ENCODE results near the gene RABGAP1L. TPM values are rescaled to one million over a fixed set of nuclear protein-coding genes. Genes with fewer than 3 reads are reported as not detected.

RABGAP1L gene
- total and polyA plus RNA-seq, 10 of the 15 experiments (the other 5 are each of a cell fraction or from before 2014, with no cell fraction given) = 5.8 to 194 (median 113) TPM

DNA sequence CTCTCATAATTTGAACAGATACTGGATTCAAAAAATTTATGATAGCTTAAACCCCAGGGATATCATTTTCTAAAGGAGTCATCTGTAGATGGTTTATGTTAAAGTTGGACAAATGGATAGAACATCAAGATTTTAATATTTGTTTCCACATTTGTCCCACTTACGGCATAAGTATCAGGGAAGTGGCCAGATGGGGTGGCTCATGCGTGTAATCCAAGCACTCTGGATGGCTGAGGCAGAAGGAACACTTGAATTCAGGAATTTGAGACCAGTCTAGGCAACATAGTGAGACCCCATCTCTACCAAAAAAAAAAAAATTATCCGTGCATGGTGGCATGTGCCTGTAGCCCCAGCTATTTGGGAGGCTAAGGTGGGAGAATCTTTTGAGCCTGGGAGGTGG lies 517.5 kb downstream of the RABGAP1L start:
- H4K20me1 ChIP-seq (ENCODE audit: control insufficient read depth, insufficient read depth) = no peaks in the 10 kb centered on the region
- no TSS peak for BruUV-seq (replicated peaks)
- intact Hi-C loops (cut with micrococcal nuclease; ENCODE audit: unreplicated experiment) (no loop called here), in situ Hi-C loops (cut with MboI) (no loop called here)
- no peaks in the 10 kb centered on the region; a peak in 1 of 4 replicates for H3K36me3 ChIP-seq (ENCODE audit: control insufficient read depth in 2 of 2, insufficient read depth in 2 of 2, low read length in 1 of 2)
- no peaks in the 10 kb centered on the region for H3K4me1 ChIP-seq (ENCODE audit: control insufficient read depth, insufficient read depth, low read length)
- no peaks in the 10 kb centered on the region for H3K79me2 ChIP-seq (ENCODE audit: control insufficient read depth, insufficient read depth, low read length)
- no peak overlapping the region for H3K27ac ChIP-seq (ENCODE audit: control insufficient read depth, insufficient read depth)
- CTCF ChIA-PET = interaction anchor here (1.0 kb wide), 1 partner anchor 18 kb away, joined by 3 read pairs; no protein-coding TSS in a partner anchor
- POLR2A ChIA-PET = no interaction called here
- no peak overlapping the region for H3K9ac ChIP-seq (ENCODE audit: control insufficient read depth, insufficient read depth, low read length)
- SMC1A ChIA-PET (ENCODE audit: uncharacterized antibody, unreplicated experiment) = no interaction called here
- H3K4me3 ChIP-seq = no peak overlapping the region
- DNase-seq (ENCODE audit: low read depth, low spot score) (no peak), ATAC-seq (no peak), FAIRE-seq (no peak)
- TF ChIP-seq NFYB (IDR thresholded peaks at IDR 0.05; ENCODE audit: insufficient read depth, low read depth, low read length) (no peak), CREM (IDR thresholded peaks at IDR 0.05; ENCODE audit: low read depth) (no peak), RELA (IDR thresholded peaks at IDR 0.05; ENCODE audit: borderline replicate concordance, partially characterized antibody) (no peak), ZSCAN29 (IDR thresholded peaks at IDR 0.05) (no peak), IKZF2 (IDR thresholded peaks at IDR 0.05) (no peak), RCOR1 (conservative IDR thresholded peaks at IDR 0.05; ENCODE audit: low read depth, low read length) (no peak), RAD51 (IDR thresholded peaks at IDR 0.05) (no peak), HCFC1 (IDR thresholded peaks at IDR 0.05; ENCODE audit: low read length) (no peak)
- TF ChIP-seq, protein P1, sequence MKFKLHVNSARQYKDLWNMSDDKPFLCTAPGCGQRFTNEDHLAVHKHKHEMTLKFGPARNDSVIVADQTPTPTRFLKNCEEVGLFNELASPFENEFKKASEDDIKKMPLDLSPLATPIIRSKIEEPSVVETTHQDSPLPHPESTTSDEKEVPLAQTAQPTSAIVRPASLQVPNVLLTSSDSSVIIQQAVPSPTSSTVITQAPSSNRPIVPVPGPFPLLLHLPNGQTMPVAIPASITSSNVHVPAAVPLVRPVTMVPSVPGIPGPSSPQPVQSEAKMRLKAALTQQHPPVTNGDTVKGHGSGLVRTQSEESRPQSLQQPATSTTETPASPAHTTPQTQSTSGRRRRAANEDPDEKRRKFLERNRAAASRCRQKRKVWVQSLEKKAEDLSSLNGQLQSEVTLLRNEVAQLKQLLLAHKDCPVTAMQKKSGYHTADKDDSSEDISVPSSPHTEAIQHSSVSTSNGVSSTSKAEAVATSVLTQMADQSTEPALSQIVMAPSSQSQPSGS (IDR thresholded peaks at IDR 0.05; ENCODE audit: low read length) = no peak
- no peaks in the 10 kb centered on the region for H3K27me3 ChIP-seq (replicated peaks in 1 of 2; ENCODE audit: control insufficient read depth in 2 of 2, insufficient read depth in 2 of 2, low read length in 1 of 2)
- RAD21 ChIA-PET (ENCODE audit: unreplicated experiment) = no interaction called here
- WGBS (ENCODE audit: insufficient coverage, insufficient replicate concordance, low lambda C conversion rate, missing lambda C conversion rate) = 96% methylated on average over 2 of the region's 3 CpGs
- no peaks in the 10 kb centered on the region; the same call in 2 of the 3 replicates for H3K9me3 ChIP-seq (replicated peaks; ENCODE audit: control insufficient read depth, insufficient read depth, low read length)
- H2AFZ ChIP-seq (ENCODE audit: control insufficient read depth, low read depth, low read length) = no peak overlapping the region
- no peak overlapping the region for H3K4me2 ChIP-seq (ENCODE audit: control insufficient read depth, insufficient read depth)

Measured in GM12878 (cell line).